SIG-M5 treated with dmso at 0.1 percent for 504 hours (cell line): ENCODE results near the gene TNFSF13B.
"Not testable (repeated sequence)": the region's sequence is repeated elsewhere in the genome, so short reads cannot be mapped to it uniquely, and the experiment has no call there.

Experiments
- DNase-seq: peaks from one replicate; lab custom pipeline; 2025; ENCODE audit not compliant: unreplicated experiment; lab: John Stamatoyannopoulos, UW

The TNFSF13B gene

GRCh38 chr13:108278466-108278865 lies 8.9 kb downstream of the TNFSF13B start:
- no peak for DNase-seq

- peak; percentile 90 for DNase-seq
These were observed 12.4 kb downstream of the TNFSF13B start for GRCh38 chr13:108281901-108282300.

GRCh38 chr13:108283110-108283509 lies 13.6 kb downstream of the TNFSF13B start:
- DNase-seq = no peak

- DNase-seq = no peak
These were observed 19.2 kb downstream of the TNFSF13B start for GRCh38 chr13:108288741-108289140.

GRCh38 chr13:108289819-108290218 lies 20.3 kb downstream of the TNFSF13B start:
- DNase-seq = no peak

GRCh38 chr13:108297114-108297513 lies 27.6 kb downstream of the TNFSF13B start:
- DNase-seq = no peak

GRCh38 chr13:108302279-108302678 lies 32.8 kb downstream of the TNFSF13B start:
- DNase-seq = no peak

GRCh38 chr13:108304170-108305016 lies 34.9 kb downstream of the TNFSF13B start:
- no peak for DNase-seq

GRCh38 chr13:108305655-108306054 lies 36.1 kb downstream of the TNFSF13B start:
- DNase-seq = no peak

- no peak for DNase-seq
These were observed 37.3 kb downstream of the TNFSF13B start for GRCh38 chr13:108306860-108307259.

GRCh38 chr13:108311596-108311995 lies 42.1 kb downstream of the TNFSF13B start:
- DNase-seq = not testable (repeated sequence)

GRCh38 chr13:108313382-108313781 lies 43.9 kb downstream of the TNFSF13B start:
- no peak for DNase-seq

GRCh38 chr13:108315273-108315672 lies 45.8 kb downstream of the TNFSF13B start:
- no peak for DNase-seq

GRCh38 chr13:108315991-108316390 lies 46.5 kb downstream of the TNFSF13B start:
- DNase-seq = no peak

- DNase-seq = no peak
These were observed 46.9 kb downstream of the TNFSF13B start for GRCh38 chr13:108316413-108316812.

GRCh38 chr13:108322206-108322824 lies 52.8 kb downstream of the TNFSF13B start:
- peak; percentile 63 for DNase-seq

GRCh38 chr13:108323031-108323430 lies 53.5 kb downstream of the TNFSF13B start:
- DNase-seq = peak; percentile 46

- no peak for DNase-seq
These were observed 56.3 kb downstream of the TNFSF13B start for GRCh38 chr13:108325863-108326262.

GRCh38 chr13:108326309-108326708 lies 56.8 kb downstream of the TNFSF13B start:
- peak; percentile 76 for DNase-seq

GRCh38 chr13:108328848-108329247 lies 59.3 kb downstream of the TNFSF13B start:
- no peak for DNase-seq

- no peak for DNase-seq
These were observed 63.3 kb downstream of the TNFSF13B start for GRCh38 chr13:108332791-108333190.
